Measurements from ENCODE around the gene NAXD.

GRCh38 chr13:110583178-110583865 is 32.0 kb upstream of the NAXD start:
- TF ChIP-seq CTCF (IDR thresholded peaks at IDR 0.05; ENCODE audit: insufficient read depth, low read depth, low read length) (no peak), EZH2 (IDR thresholded peaks at IDR 0.05; ENCODE audit: insufficient read depth, low read length) (no peak)
